Suprapubic skin (tissue), 4 donors: Measurements from ENCODE around the gene DRD3.

Experiments
- EP300 ChIP-seq: sonication (generic); formaldehyde crosslinking; IDR thresholded peaks from one replicate; pipeline ENCODE4 v1.6.1; 2017; ENCODE audit warnings: antibody characterized with exemption
- POLR2A ChIP-seq, 2 donors: fragments of 450-650 bp; IDR thresholded peaks; one replicate each; pipeline ENCODE4 v1.6.1; 2017; ENCODE audit warnings: antibody characterized with exemption in 2 of 2, mild to moderate bottlenecking in 2 of 2, moderate library complexity in 2 of 2
- POLR2AphosphoS5 ChIP-seq, 3 donors: sonication (generic); formaldehyde crosslinking; IDR thresholded peaks; one replicate each; pipeline ENCODE4 v1.6.1; 2017; ENCODE audit warnings: antibody characterized with exemption in 3 of 3
- TF ChIP-seq, protein P1 (sequence below), 2 donors: fragments of 200-600 bp in 1 of 2; fragments of 450-650 bp in 1 of 2; sonication (generic) in 1 of 2; IDR thresholded peaks; one replicate each; pipeline ENCODE4 v1.5.1; 2016 to 2019; ENCODE audit warnings: antibody characterized with exemption in 2 of 2, mild to moderate bottlenecking in 1 of 2, moderate library complexity in 1 of 2

DNA sequence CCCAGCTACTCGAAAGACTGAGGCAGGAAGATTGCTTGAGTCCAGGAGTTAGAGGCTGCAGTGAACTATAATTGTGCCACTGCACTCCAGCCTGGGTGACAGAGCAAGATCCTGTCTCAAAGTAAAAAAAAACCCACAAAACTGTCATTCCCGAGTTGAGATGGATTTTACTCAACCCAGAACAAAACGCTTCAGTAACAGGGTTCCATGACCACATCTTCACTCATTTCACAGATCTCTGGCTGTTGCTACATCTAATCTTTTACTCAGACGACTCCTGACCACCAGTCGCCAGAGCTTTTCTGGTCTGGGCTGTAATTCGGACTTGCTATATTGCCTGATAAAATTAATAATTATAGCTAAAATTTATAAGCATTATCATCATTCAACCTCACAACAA is 2.4 kb downstream of the DRD3 start:
- TF ChIP-seq, protein P1, sequence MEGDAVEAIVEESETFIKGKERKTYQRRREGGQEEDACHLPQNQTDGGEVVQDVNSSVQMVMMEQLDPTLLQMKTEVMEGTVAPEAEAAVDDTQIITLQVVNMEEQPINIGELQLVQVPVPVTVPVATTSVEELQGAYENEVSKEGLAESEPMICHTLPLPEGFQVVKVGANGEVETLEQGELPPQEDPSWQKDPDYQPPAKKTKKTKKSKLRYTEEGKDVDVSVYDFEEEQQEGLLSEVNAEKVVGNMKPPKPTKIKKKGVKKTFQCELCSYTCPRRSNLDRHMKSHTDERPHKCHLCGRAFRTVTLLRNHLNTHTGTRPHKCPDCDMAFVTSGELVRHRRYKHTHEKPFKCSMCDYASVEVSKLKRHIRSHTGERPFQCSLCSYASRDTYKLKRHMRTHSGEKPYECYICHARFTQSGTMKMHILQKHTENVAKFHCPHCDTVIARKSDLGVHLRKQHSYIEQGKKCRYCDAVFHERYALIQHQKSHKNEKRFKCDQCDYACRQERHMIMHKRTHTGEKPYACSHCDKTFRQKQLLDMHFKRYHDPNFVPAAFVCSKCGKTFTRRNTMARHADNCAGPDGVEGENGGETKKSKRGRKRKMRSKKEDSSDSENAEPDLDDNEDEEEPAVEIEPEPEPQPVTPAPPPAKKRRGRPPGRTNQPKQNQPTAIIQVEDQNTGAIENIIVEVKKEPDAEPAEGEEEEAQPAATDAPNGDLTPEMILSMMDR (IDR thresholded peaks at IDR 0.05) = no peak
- TF ChIP-seq POLR2A (IDR thresholded peaks at IDR 0.05) (no peak), POLR2AphosphoS5 (IDR thresholded peaks at IDR 0.05) (no peak), EP300 (no peak)
